Measurements from ENCODE around the gene LDAH.

The LDAH gene

GRCh38 chr2:20758997-20759396 lies 63.9 kb downstream of the LDAH start:
- no peak overlapping the region for H3K27ac ChIP-seq
- no peak for TF ChIP-seq CTCF (IDR thresholded peaks at IDR 0.05)
- TF ChIP-seq ZFX (IDR thresholded peaks at IDR 0.05; ENCODE audit: borderline replicate concordance), result no peak

GRCh38 chr2:20757405-20758090 lies 65.4 kb downstream of the LDAH start:
- no peak overlapping the region for H3K27ac ChIP-seq
- TF ChIP-seq CTCF (IDR thresholded peaks at IDR 0.05) (no peak), ZFX (IDR thresholded peaks at IDR 0.05; ENCODE audit: borderline replicate concordance) (no peak)

GRCh38 chr2:20755132-20755800 lies 67.6 kb downstream of the LDAH start:
- no peak overlapping the region for H3K27ac ChIP-seq
- TF ChIP-seq ZFX (IDR thresholded peaks at IDR 0.05; ENCODE audit: borderline replicate concordance), result no peak
- TF ChIP-seq CTCF (IDR thresholded peaks at IDR 0.05), result no peak

GRCh38 chr2:20752293-20752692 lies 70.6 kb downstream of the LDAH start:
- H3K27ac ChIP-seq, result no peak overlapping the region
- no peak for TF ChIP-seq ZFX (IDR thresholded peaks at IDR 0.05; ENCODE audit: borderline replicate concordance)
- TF ChIP-seq CTCF (IDR thresholded peaks at IDR 0.05), result no peak

GRCh38 chr2:20747317-20747716 lies 75.6 kb downstream of the LDAH start:
- no peak for TF ChIP-seq ZFX (IDR thresholded peaks at IDR 0.05; ENCODE audit: borderline replicate concordance)
- no peak for TF ChIP-seq CTCF (IDR thresholded peaks at IDR 0.05)
- no peak overlapping the region for H3K27ac ChIP-seq

- no peak overlapping the region for H3K27ac ChIP-seq
- TF ChIP-seq ZFX (IDR thresholded peaks at IDR 0.05; ENCODE audit: borderline replicate concordance), result no peak
Measured at GRCh38 chr2:20745924-20746555, 76.9 kb downstream of the LDAH start.

- no peak for TF ChIP-seq ZFX (IDR thresholded peaks at IDR 0.05; ENCODE audit: borderline replicate concordance)
- no peak for TF ChIP-seq CTCF (IDR thresholded peaks at IDR 0.05)
- H3K27ac ChIP-seq, result no peak overlapping the region
Measured at GRCh38 chr2:20744366-20745335, 78.2 kb downstream of the LDAH start.
